Mesothelial cell of epicardium (in vitro differentiated cells): ENCODE results near the gene NFATC1. TPM values are rescaled to one million over a fixed set of nuclear protein-coding genes. Genes with fewer than 3 reads are reported as not detected.

ENCODE experiments used
- DNase-seq, 2 experiments: peaks; one replicate each; pipeline ENCODE4 v3.0.0; 2021; ENCODE audit warnings: low spot score in 2 of 2; ENCODE audit not compliant: unreplicated experiment in 2 of 2
- H3K27ac Mint-ChIP-seq: 2 replicates; pipeline ENCODE4 v1.8.0; 2021; ENCODE audit warnings: mixed read lengths
- H3K27me3 Mint-ChIP-seq: 2 replicates; pipeline ENCODE4 v1.8.0; 2021; ENCODE audit warnings: low read depth, mixed read lengths
- H3K36me3 Mint-ChIP-seq: 2 replicates; pipeline ENCODE4 v1.8.0; 2021; ENCODE audit warnings: mixed read lengths
- H3K4me1 Mint-ChIP-seq: 2 replicates; pipeline ENCODE4 v1.8.0; 2021; ENCODE audit warnings: mixed read lengths
- H3K4me3 Mint-ChIP-seq: 2 replicates; pipeline ENCODE4 v1.8.0; 2021; ENCODE audit warnings: mild to moderate bottlenecking, moderate library complexity, mixed read lengths
- H3K9me3 Mint-ChIP-seq: 2 replicates; pipeline ENCODE4 v1.8.0; 2021; ENCODE audit warnings: mixed read lengths
- total RNA-seq: library from RNA; stranded (reverse); gene quantifications from 3 replicates; pipeline ENCODE4 v1.2.1, GENCODE V29; 2021
- TF ChIP-seq, protein P1 (sequence below): fragments of 200-600 bp; sonication (generic); IDR thresholded peaks from one replicate; pipeline ENCODE4 v1.5.0; 2021; ENCODE audit warnings: antibody characterized with exemption; ENCODE audit not compliant: unreplicated experiment

The NFATC1 gene
- total RNA-seq, 1 donor from 2014 or later = 13.4 TPM

DNA sequence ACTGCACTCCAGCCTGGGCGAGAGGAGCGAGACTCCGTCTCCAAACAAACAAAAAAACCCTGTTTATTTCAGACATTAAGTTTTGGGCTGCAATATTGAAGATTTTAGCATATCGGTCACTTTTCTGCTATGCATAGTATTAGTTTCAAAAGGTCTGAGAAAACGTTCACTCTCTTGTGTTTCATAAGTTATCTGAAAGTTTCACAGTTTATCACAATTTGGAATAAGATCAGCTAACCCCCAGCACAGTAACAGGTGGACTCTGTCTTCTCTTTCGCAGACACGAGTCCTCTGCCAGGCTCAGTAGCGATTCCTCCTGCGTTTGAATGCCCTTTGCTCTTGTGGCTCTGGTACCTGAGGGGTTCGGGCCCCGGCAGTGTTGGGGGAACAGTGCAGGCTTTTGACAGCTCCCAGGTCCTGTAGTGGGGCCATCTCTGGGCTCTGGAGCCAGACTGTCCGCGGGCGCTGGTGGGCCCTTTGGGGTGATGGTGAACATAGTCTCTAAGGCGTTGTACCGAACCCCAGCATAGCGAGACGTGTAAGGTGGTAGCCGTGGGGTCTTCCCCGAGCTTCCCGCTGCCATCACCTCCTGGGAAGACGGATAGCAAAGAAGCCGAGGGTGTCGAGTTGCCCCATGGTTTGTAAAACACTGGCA is 20.4 kb downstream of the NFATC1 start:
- no peak overlapping the region for H3K27ac Mint-ChIP-seq
- no peaks in the 10 kb centered on the region for H3K27me3 Mint-ChIP-seq
- no peaks in the 10 kb centered on the region for H3K4me1 Mint-ChIP-seq
- DNase-seq = no peak
- peaks cover 4% of the 10 kb centered on the region for H3K36me3 Mint-ChIP-seq
- no peaks in the 10 kb centered on the region for H3K9me3 Mint-ChIP-seq
- TF ChIP-seq, protein P1, sequence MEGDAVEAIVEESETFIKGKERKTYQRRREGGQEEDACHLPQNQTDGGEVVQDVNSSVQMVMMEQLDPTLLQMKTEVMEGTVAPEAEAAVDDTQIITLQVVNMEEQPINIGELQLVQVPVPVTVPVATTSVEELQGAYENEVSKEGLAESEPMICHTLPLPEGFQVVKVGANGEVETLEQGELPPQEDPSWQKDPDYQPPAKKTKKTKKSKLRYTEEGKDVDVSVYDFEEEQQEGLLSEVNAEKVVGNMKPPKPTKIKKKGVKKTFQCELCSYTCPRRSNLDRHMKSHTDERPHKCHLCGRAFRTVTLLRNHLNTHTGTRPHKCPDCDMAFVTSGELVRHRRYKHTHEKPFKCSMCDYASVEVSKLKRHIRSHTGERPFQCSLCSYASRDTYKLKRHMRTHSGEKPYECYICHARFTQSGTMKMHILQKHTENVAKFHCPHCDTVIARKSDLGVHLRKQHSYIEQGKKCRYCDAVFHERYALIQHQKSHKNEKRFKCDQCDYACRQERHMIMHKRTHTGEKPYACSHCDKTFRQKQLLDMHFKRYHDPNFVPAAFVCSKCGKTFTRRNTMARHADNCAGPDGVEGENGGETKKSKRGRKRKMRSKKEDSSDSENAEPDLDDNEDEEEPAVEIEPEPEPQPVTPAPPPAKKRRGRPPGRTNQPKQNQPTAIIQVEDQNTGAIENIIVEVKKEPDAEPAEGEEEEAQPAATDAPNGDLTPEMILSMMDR = no peak
- H3K4me3 Mint-ChIP-seq = no peak overlapping the region

- no peak overlapping the region for H3K4me3 Mint-ChIP-seq
- no peak overlapping the region for H3K27ac Mint-ChIP-seq
- TF ChIP-seq, protein P1 = no peak
- H3K27me3 Mint-ChIP-seq = no peaks in the 10 kb centered on the region
- peaks cover 3% of the 10 kb centered on the region for H3K36me3 Mint-ChIP-seq
- H3K4me1 Mint-ChIP-seq = no peaks in the 10 kb centered on the region
- no peak for DNase-seq
- H3K9me3 Mint-ChIP-seq = no peaks in the 10 kb centered on the region
These were observed 20.9 kb downstream of the NFATC1 start for GRCh38 chr18:79416677-79417052.

GRCh38 chr18:79418236-79418635 is 22.5 kb downstream of the NFATC1 start:
- Mint-ChIP-seq H3K27me3 (no peaks in the 10 kb centered on the region), H3K9me3 (no peaks in the 10 kb centered on the region), H3K4me1 (no peaks in the 10 kb centered on the region), H3K4me3 (no peak overlapping the region), H3K27ac (no peak overlapping the region), H3K36me3 (no peaks in the 10 kb centered on the region)
- TF ChIP-seq, protein P1 = no peak
- DNase-seq = no peak

DNA sequence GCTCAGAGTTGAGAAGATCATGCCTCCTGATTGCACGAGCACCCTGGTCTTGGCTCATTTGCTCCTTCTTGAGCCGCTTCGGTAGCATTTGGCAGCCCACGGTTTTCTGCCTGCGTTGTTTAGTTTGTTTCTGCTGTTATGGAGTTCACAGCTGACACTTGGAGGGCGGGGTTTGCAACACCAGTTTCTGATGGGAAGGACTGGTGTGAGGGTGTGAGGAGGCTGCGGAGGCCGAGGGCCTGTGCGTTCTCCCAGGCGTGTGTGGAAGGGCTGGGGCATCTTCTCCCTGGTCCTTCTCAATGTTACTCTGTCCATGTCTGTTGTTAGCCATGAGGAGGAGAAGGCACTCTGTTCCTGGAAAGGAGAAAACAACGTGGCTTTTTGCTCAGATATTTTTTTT is 22.9 kb downstream of the NFATC1 start:
- H3K9me3 Mint-ChIP-seq = no peaks in the 10 kb centered on the region

GRCh38 chr18:79420033-79420745 is 24.5 kb downstream of the NFATC1 start:
- Mint-ChIP-seq H3K27me3 (no peaks in the 10 kb centered on the region), H3K9me3 (no peaks in the 10 kb centered on the region), H3K36me3 (no peaks in the 10 kb centered on the region), H3K4me3 (no peak overlapping the region), H3K4me1 (peaks cover 10% of the 10 kb centered on the region), H3K27ac (no peak overlapping the region)
- no peak for DNase-seq
- TF ChIP-seq, protein P1 = no peak

More for the DNA sequence above, 22.9 kb downstream of the NFATC1 start:
- Mint-ChIP-seq H3K27ac (no peak overlapping the region), H3K4me1 (no peaks in the 10 kb centered on the region), H3K27me3 (no peaks in the 10 kb centered on the region), H3K4me3 (no peak overlapping the region), H3K36me3 (no peaks in the 10 kb centered on the region)
- TF ChIP-seq, protein P1 = no peak
- no peak for DNase-seq
